ACHN (cell line): ENCODE data around the gene CEP104.

ENCODE experiments used
- DNase-seq: peaks from one replicate; pipeline ENCODE4 v3.0.0-alpha.2; 2015
- in situ Hi-C: cut with HindIII; loops from 2 replicates; pipeline ENCODE4 v1.10.0; 2017; ENCODE audit warnings: low sequenced_read_pairs, low pct_ligation_motif_present, low pct_unique_long_range_greater_than_20kb

The CEP104 gene

DNA sequence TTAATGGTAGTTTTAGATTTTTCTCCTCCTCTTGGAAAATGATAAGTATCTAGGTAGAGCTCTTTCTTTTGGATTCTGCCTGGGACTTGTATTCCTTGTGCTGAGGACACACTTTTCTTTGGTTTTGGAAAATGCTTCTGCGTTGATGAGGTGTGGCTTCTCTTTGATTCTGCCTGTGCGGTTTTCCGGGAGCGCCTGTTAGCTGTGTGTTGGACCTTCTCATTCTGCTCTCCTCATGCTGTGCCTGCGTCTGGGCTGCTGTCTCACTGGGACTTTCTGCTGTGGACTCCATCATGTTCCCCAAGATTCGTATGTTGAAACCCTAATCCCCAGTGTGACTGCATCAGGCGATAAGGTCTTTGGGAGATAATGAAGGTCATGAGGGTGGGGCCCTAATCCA, 22.1 kb upstream of the CEP104 start:
- DNase-seq, result no peak
- in situ Hi-C loops, result no loop called here

DNA sequence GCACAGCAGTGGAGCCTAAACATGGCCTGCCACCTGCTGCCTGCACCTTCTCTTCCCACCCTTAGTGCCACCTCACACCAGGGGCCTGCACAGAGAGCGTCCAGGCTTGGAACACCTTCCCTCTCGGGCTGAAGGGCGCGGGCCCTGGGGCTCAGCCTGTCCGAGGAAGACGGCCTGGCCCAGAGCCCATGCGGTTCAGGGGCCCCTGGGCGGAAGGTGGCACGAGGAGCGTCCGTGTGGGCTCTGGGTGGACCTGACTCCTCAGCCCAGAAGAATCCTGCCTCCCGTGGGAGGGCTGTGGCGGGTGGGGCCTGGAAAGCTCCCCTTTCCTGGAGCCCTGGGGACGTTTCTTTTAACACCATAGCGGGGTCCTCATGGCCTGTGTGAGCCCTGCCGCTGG, 19.7 kb upstream of the CEP104 start:
- no peak for DNase-seq
- in situ Hi-C loops, result no loop called here

DNA sequence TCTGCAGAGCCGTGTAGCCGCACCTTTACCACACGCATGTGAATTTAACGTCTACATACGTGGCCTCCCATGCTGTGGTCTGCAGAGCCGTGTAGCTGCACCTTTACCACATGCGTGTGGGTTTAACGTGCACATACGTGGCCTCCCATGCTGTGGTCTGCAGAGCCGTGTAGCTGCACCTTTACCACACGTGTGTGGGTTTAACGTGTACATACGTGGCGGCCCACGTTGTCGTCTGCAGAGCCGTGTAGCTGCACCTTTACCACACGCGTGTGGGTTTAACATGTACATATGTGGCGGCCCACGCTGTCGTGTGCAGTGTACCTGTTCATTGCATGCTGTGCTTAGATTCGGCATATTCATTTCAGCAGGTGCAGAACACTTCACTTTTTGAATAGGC, 17.7 kb upstream of the CEP104 start:
- in situ Hi-C loops, result no loop called here

DNA sequence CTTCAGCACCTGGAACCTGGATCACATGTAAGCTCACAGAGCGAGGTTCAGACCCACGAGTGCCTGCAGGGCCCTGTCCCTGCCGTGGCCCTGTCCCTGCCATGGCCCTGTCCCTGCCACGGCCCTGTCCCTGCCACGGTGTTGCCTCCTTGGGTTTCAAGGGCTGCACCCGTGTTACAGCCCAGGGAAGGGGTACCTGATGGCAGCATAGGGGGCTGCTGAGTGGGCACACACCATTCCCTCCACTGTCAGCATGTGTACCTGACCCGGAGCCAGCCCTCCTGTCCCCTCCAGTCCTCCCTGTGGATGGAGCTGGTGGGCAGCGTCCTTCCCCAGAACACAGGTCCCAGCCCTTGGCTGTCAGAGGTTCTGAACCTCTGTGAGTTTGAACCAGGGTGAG, 15.5 kb upstream of the CEP104 start:
- in situ Hi-C loops, result no loop called here
- DNase-seq, result no peak

More for the DNA sequence above, 17.7 kb upstream of the CEP104 start:
- no peak for DNase-seq

DNA sequence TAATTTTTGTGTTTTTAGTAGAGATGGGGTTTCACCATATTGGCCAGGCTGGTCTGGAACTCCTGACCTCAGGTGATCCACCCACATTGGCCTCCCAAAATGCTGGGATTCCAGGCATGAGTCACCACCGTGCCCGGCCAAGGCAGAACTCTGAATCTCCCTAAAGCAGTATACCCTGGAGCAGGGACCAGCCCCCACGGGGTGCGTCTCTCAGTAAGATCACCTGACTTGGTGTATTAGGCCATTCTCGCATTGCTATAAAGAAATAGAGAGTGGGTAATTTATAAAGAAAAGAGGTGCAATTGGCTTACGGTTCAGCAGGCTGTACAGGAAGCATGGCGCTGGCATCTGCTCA, 14.4 kb upstream of the CEP104 start:
- in situ Hi-C loops, result no loop called here
- no peak for DNase-seq

DNA sequence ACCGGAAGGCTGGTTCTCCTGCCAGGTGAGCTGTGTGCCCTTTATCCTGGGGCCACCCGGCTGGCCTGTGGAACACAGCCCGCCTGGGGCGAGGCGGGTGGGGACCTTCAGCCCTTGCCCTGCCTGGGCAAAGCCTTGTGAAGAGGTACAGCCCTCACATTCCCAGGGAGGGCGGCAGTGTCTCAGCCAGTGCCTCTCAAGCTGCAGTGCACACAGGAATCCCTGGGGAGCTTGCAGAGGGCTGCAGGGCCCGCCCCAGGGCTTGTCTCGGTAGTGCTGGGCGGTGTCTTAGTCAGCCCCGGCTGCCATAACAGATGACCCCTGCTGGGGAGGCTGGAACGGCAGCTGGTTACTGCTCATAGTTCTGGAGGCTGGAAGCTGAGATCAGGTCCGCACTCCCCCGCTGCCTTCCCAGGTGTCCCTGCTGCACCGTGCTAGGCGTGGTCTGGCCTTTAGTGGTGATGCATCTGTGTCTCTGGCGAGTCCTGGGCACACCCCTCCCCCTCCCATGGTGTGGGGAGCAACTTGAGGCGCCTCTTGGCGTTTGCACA, 12.8 kb upstream of the CEP104 start:
- in situ Hi-C loops, result no loop called here
- peak; percentile 8 for DNase-seq

DNA sequence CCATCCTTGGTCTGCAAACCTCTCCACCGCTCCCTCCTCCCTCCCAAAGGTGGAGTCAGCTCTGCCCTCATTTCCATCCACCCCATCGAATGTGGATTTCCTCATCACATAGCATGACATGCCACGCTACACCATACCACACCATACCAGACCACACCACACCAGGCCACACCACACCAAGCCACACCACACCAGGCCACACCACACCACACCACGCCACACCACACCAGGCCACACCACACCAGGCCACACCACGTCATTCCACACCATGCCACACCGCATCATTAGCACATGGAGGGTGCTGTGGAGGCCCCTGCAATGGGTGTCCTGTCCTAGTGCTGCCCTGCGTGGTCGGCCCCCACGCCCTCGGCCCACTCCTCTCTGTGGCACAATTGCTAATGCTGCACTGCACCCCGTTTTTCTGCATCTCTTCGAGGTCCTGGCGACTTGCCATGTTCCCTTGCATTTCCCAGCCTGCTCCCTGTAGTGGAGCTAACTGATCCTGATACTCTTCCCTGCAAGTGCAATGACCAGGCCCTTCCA, 11.5 kb upstream of the CEP104 start:
- DNase-seq, result no peak
- in situ Hi-C loops, result no loop called here

DNA sequence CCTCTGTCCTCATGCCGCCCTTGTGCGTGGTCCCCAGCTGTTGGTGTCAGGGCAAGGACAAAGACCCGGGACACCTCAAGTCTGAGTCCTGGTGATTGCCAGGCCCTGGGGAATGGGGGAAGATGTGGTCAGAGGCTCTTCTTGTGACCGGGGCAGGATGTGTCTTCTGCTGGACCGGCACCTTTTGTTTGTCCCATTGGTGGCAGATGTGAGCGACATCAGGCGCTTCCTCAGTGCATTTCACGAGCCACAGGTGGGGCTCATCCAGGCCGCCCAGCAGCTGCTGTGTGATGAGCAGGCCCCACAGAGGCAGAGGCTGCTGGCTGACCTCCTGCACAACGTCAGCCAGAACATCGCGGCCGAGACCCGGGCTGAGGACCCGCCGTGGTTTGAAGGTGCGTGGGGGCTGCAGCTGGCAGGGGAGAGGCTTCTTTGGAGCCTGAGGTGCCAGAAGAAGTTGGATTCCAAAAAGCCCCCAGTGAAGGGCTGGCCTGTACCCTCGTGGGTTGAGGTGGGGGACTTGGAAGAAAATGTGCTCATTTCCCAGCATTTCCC, 8.7 kb upstream of the CEP104 start:
- no peak for DNase-seq
- in situ Hi-C loops, result no loop called here

DNA sequence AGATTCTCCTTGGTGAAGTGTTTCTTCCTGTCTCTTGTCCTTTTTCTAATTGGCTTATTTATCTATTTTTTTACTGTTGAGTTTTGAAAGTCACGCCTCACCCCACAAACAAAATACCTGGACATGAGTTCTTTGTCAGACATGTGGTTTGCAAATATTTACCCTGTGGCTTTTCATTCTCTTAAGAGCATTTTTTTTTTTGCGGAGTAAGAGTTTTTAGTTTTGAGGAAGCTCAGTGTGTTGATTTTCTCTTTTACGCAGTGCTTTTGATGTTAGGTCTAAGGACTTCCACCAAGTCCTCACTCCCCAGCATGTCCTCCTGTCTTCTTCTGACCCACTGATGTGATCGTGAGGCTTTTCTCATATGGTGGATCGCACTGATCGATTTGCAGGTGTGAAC, 7.9 kb upstream of the CEP104 start:
- in situ Hi-C loops, result no loop called here
- DNase-seq, result no peak

DNA sequence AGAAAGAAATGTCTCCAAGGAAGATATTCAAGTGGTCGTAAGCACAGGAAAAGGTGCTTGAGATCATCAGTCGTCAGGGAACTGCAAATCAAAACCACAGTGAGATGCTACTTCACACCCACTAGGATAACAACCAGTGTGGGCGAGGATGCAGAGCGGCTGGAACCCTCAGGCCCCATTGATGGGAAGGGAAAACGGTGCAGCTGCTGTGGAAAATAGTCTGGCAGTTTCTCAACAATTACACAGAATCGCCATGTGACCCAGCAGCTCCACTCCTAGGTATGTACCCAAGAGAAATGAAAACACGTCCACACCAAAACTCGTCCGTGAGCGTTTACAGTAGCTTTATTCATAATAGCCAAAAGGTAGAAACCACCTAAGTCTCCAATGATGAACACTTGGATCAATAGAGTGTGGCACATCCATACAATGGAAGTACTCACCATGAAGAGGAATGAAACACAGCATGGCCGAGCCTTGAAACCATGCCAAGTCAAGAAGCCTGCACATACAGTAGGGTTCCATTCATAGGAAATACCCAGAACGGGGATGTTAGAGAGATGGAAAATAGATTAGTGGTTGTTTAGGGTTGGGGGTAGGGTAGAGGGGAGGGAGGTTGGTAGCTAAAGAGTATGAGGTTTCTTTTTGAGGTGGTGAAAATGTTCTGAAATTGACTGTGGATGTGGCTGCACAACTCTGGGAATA, 6.4 kb upstream of the CEP104 start:
- in situ Hi-C loops, result no loop called here
- DNase-seq, result no peak

DNA sequence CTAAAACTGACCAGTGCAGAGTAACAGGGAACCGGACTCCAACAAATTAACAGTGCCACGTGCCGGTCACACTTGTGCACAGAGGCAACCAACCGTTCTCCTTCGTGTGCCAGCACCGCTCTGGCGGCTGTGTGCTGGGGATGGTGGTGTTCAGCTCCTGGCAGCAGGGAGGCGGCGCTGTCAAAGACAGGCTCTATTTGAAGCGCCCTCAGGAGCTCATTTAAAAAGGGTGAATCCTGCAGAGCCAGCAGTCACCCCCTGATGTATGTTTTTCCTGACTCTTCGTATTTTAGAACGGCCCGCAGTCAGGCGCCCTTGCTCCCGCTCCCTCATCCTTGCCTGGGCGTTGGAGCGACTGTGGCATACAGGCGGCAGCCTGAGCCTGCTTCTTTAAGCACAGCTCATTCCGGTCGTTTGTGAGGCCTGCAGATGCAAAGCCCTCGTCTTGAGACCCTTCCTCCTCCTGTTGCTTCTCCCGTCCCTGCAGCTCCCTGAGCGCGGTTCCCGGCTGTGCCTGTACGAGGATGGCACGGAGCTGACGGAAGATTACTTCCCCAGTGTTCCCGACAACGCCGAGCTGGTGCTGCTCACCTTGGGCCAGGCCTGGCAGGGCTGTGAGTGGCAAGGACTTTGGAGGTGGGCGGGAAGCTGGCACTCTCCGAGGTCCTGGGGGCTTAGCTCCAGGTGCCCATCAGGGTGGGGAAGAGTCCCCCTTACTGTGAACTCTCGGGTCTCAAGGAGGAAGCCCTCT, 1.4 kb upstream of the CEP104 start:
- peak; percentile 8 for DNase-seq

DNA sequence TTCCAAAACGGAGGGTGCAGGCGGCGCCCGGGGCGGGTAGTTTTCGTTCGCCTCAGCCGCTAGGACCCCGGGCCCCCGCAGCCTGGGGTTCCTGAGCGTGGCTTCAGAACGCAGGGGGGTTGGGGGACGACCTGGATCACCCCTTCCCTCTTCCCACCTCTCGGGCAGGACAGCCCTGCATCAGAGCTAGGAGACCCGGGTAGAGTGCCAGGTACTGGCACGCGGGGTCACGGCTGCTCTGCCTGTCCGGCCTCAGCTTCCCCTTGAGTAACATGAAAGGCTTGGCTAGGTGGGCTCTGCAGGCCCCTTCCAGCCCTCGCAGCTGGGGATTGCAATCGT, 749 bp upstream of the CEP104 start:
- in situ Hi-C loops, result no loop called here
- DNase-seq, result no peak

More for the DNA sequence above, 1.4 kb upstream of the CEP104 start:
- in situ Hi-C loops, result no loop called here

DNA sequence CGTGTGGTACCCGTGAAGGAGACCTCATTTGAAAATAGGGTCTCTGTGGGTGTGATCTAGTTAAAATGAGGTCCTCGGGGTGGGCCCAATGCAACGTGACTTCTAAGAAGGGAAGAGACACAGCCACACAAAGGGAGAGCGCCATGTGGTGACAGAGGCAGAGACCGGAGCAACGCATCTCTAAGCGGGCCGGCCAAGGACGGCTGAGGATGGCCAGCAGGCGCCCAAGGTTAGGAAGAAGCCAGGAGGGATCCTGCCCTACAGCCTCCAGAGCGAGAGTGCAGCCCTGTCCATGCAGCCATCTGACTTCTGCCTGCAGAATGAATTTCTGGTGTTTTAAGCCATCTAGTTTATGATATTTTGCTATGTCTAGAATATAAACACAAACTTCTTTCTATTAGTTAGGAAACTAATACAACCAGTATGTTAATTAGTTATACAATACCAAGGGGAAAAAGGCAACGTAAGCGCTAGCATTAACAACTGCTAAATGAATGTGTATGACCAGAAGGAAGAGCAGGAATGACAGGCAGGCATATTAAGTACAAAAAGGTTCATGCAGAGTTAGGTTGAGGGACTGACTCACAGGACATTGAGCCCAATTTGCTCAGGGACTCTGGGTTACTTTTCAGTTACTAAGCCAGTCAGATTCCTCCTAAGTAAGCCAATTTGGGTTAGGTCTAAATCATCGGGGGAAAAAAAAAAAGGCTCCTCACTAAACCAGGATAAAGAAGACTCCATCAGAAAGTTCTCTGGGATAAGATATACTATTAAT, 4.1 kb downstream of the CEP104 start:
- in situ Hi-C loops, result no loop called here
- DNase-seq, result no peak

DNA sequence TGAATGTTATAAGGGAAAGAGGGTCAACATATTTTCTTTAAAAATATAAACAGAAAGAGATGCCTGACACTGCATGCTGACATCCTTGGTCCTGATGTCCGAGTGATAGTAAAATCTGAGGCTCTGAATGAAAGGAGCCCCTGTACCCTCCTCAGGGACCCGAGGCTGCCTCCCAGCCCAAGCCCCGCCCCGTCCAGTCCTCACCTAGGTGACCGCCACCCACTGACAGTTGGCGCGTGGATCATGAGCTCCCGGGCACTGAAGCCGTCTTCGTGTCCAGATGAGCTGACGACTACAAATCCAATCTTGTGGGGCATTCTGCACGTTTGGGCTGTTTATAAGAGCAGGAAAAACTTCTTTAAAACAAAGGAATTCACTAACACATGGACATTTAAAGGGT, 4.9 kb downstream of the CEP104 start:
- no peak for DNase-seq
- in situ Hi-C loops, result no loop called here

DNA sequence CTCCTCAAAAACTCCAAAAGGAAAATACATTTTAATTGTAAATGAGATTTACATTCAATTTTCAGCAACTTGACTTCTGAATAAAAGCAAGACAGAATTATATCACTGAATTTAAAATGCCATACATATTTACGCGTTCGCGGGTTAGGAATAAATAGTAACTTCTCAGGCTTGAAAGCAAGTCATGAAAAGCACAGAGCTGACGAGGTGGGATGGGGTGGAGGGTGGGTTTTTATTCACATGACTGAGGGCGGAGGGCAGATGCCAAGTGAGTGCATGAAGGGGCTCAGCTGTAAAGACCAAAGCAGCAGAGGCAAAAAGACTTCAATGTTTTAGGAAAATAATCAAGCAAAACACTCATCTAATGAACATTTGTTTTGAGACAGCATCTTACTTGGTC, 5.7 kb downstream of the CEP104 start:
- no peak for DNase-seq
- in situ Hi-C loops, result no loop called here

DNA sequence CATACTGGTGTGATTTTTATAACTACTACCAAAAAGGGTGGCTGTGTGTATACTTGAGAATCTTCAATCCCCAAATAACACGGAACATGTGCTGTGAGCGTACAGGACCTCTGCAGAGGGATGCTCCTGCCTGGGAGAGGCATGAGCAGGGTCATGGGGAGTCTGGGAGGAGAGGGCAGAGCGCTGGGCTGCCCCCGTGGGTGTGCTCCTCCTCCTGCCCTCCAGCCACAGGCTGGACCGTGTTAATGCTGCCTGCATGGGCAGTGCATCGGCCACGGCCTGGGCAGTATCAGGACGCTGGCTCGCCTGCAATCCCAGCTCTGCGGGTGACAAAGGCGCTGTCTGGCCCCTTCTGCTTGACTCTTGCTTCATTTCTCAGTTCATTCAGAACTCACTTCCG, 6.2 kb downstream of the CEP104 start:
- no peak for DNase-seq
- in situ Hi-C loops, result no loop called here

DNA sequence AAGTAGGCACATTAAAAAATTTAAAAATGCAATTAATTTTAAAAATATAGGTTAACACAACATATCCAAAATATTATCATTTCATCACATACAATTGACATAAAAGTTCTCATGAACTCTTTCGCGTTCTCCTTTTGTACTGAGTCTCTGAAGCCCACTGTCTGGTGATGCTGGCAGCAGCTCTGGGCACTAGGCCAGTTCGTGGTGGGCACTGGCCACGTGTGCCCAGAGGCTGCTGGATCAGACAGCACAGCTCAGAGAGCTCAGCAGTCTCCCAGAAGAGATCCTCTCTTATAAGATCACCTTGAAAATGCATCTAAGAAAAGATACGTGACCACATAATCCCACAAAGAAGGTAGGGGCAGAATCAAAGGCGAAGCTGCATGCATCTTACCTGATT, 9.9 kb downstream of the CEP104 start:
- no peak for DNase-seq
- in situ Hi-C loops, result no loop called here

DNA sequence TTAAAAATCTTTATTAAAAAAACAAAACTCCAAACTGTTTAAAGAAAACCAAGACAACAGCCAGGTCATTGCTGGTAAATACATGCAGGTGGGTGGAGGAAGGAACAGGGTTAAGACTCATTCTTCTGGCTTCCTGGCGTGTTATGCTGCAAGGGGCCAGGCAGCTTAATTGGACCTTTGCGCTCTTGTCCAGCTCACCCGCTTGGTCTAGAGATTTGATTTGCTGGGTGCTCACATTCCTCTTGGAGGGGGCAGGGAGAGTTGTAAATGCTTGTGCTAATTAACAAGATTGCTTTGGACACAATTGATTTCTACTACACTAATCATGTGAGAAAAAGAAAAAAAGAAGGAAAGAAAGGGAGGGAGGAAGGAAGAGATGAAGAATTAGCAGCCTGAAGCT, 10.5 kb downstream of the CEP104 start:
- in situ Hi-C loops, result no loop called here
- DNase-seq, result no peak

DNA sequence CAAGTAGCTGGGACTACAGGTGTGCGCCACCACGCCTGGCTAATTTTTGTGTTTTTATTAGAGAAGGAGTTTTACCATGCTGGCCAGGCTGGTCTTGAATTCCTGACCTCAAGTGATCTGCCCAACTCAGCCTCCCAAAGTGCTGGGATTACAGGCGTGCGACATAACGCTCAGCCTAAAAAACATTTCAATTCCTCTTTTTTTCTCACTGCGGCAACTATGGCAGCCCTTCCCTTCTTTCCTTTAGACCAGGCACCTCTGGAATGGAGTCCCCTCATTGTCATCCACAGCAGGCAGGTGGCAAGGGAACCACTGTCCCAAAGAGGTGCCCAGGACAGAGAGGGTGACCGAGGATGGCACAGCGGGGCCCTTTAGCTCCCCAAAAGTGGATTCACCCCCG, 14.1 kb downstream of the CEP104 start:
- in situ Hi-C loops, result no loop called here
- DNase-seq, result no peak
